ENCODE measurements around the gene ELF2. TPM values are rescaled to one million over a fixed set of nuclear protein-coding genes. Genes with fewer than 3 reads are reported as not detected.

The ELF2 gene
- total RNA-seq, 2 donors from 2014 or later, result 80.6 to 111 TPM

DNA sequence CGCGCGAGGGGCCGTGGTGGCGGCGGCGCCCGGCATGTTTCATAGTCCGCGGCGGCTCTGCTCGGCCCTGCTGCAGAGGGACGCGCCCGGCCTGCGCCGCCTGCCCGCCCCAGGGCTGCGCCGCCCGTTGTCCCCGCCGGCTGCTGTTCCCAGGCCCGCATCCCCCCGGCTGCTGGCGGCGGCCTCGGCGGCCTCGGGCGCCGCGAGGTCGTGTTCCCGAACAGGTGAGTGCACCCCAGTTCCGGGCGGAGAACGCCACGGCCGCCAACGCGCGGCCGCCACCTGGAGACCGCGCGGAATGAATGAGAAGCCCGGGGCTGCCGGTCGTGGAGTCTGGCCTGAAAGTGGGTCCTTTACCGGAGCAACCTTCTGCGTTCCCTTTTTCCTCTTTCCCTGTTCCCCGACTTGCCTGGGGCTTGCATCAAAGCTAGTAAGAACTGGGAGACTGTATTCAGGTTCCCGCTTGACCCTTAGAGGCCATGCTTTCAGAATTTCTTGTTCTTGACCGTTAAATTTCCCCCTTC is 161.0 kb downstream of the ELF2 start:
- Histone ChIP-seq H3K9me3 (no peaks in the 10 kb centered on the region), H3K4me1 (ENCODE audit: control insufficient read depth in 1 of 2, low read depth in 2 of 2) (peaks cover 0 to 27% of the 10 kb centered on the region in 2 donors), H3K27ac (peak overlapping the region; percentile 78 to 96), H3K27me3 (replicated peaks; ENCODE audit: insufficient read depth) (no peaks in the 10 kb centered on the region), H3K4me3 (peak overlapping the region; percentile 85), H3K36me3 (no peaks in the 10 kb centered on the region)
- DNase-seq (ENCODE audit: low spot score), result no peak
- TF ChIP-seq, protein P1, sequence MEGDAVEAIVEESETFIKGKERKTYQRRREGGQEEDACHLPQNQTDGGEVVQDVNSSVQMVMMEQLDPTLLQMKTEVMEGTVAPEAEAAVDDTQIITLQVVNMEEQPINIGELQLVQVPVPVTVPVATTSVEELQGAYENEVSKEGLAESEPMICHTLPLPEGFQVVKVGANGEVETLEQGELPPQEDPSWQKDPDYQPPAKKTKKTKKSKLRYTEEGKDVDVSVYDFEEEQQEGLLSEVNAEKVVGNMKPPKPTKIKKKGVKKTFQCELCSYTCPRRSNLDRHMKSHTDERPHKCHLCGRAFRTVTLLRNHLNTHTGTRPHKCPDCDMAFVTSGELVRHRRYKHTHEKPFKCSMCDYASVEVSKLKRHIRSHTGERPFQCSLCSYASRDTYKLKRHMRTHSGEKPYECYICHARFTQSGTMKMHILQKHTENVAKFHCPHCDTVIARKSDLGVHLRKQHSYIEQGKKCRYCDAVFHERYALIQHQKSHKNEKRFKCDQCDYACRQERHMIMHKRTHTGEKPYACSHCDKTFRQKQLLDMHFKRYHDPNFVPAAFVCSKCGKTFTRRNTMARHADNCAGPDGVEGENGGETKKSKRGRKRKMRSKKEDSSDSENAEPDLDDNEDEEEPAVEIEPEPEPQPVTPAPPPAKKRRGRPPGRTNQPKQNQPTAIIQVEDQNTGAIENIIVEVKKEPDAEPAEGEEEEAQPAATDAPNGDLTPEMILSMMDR (IDR thresholded peaks at IDR 0.05), result no peak
- ATAC-seq (ENCODE audit: insufficient number of reproducible peaks, low FRiP score, low read depth), result no peak

DNA sequence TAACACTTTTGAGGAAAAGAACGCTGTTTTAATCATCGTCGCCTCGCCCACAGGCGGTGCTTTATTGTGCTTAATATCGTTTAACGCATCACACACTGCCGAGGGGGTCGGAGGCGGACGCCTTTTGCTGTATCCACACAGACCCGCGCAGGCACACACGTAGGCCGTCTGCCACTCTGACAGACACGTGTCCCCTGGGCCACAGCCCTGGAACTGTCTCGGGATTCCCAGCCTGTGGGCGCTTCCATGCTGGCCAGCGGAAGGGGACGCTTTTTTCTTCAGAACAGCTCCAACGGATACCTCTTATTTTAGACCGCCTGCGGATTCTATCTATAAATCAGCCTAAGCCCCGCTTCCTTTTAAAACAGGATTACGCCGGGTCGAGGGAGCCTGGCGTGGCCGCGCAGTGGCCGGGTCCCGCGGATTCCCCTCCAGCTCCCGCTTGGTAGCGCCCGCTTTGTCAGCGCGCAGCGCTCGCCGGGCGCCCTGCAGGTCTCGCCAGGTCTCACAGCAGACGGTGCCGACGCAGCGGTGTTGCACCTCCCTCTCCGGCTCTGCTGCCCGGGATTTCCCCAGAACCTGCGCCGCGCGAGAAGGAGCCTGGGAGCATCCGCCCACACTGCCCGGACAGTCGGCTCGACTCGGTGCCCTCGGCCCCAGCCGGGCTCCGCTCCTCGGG is 161.6 kb downstream of the ELF2 start, which contains the start of gene NOCT:
Gene NOCT, plus strand, starts transcription at position 513 of the 679 bp plus-strand sequence. CDS start 201 bp downstream, outside the sequence.
- TF ChIP-seq, protein P1 (IDR thresholded peaks at IDR 0.05), result peak; percentile 56
- Histone ChIP-seq H3K4me3 (peak within 1 kb of the TSS; percentile 85), H3K4me1 (ENCODE audit: control insufficient read depth in 1 of 2, low read depth in 2 of 2) (peaks cover 0 to 27% of the 10 kb centered on the region in 2 donors), H3K27ac (peak within 1 kb of the TSS; percentile 78 to 96), H3K27me3 (replicated peaks; ENCODE audit: insufficient read depth) (no peaks in the 10 kb centered on the region), H3K36me3 (no peaks in the 10 kb centered on the region), H3K9me3 (no peaks in the 10 kb centered on the region)
- ATAC-seq (ENCODE audit: insufficient number of reproducible peaks, low FRiP score, low read depth) (peak; percentile 83), DNase-seq (ENCODE audit: low spot score) (peak; percentile 57)

DNA sequence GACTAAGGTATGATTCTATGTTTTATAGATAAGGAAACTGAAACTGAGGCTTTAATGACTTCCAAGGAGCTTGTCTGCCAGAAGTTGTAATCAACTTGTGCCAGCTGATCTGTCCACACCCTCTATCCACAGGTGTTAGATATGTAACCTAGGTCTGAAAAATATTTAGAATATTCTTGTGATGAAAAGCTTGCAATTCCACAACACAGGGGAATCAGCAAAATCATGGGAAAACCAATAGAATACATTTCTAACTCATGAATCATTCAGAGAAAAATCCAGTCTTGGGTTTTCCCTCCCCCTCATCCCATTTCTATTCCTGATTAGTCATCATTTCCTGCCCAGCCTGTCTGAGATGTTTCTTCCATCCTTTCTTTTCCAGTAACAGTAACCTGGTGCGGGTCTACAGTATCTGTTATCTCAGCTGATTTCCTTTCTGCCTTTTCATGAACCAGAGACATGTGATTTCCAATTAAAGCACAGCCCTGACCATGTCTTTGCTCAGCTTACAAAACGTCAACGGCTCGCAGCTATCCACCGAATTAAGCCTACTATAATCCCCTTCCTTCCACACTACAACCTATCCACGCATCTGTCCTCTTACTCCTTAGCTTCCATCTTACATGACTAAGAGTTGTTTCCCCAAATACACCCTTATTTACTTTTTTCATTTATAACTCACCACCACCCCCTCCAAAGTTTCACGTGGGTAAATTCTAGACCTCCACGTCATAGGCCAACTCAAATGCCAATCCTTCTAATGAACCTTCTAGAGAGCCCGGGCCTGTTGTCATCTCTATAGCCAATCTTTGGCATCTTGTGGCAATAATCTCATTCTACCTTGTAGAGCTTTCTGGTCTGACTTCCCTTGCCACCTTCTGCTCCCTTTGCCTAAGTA is 162.4 kb downstream of the ELF2 start:
- ATAC-seq (ENCODE audit: insufficient number of reproducible peaks, low FRiP score, low read depth) (peak; percentile 66), DNase-seq (ENCODE audit: low spot score) (no peak)
- Histone ChIP-seq H3K27me3 (replicated peaks; ENCODE audit: insufficient read depth) (no peaks in the 10 kb centered on the region), H3K27ac (peak overlapping the region; percentile 78 to 96), H3K4me1 (ENCODE audit: control insufficient read depth in 1 of 2, low read depth in 2 of 2) (peaks cover 0 to 27% of the 10 kb centered on the region in 2 donors), H3K9me3 (no peaks in the 10 kb centered on the region), H3K36me3 (no peaks in the 10 kb centered on the region), H3K4me3 (peak overlapping the region; percentile 85)
- TF ChIP-seq, protein P1 (IDR thresholded peaks at IDR 0.05), result no peak

DNA sequence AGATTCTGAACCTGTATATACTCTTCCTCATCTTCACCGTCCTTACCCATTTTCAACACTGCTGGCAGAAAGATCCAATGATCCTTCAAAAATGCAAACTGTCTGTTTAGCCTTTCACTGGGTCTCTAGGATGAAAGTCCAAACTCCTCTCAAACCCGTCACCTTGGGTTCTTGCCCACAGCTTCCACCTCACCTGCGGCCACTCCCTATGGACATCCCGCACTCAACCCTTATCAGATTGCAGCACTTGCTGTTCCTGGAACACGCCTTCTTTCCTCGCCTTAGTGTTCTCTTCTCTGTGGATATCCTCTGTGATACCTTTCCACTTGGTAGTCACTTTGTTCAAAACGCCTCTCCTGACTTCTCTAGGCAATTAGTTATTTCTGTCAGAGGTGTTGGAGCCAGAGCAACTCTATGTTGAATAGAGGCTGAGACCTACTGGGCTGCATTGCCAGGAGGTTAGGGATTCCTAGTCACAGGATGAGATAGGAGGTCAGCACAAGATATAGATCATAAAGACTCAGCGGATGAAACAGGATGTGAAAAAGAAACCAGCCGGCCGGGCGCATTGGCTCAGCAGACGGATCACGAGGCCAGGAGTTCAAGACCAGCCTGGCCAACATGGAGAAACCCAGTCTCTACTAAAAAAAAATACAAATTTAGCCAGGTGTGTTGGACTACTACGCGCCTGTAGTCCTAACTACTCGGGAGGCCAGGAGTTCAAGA is 165.6 kb downstream of the ELF2 start:
- no peak for DNase-seq (ENCODE audit: low spot score)
- Histone ChIP-seq H3K36me3 (no peaks in the 10 kb centered on the region), H3K27ac (no peak overlapping the region), H3K4me1 (ENCODE audit: control insufficient read depth in 1 of 2, low read depth in 2 of 2) (peaks cover 0 to 18% of the 10 kb centered on the region in 2 donors), H3K27me3 (replicated peaks; ENCODE audit: insufficient read depth) (no peaks in the 10 kb centered on the region), H3K4me3 (no peak overlapping the region), H3K9me3 (no peaks in the 10 kb centered on the region)
- TF ChIP-seq, protein P1 (IDR thresholded peaks at IDR 0.05), result no peak
- ATAC-seq (ENCODE audit: insufficient number of reproducible peaks, low FRiP score, low read depth), result no peak
